ENCODE data around the gene WDFY2. TPM values are rescaled to one million over a fixed set of nuclear protein-coding genes. Genes with fewer than 3 reads are reported as not detected.

WDFY2 gene
- total and polyA plus RNA-seq, 2 of the 8 experiments (the other 6 are each of a cell fraction or from before 2014, with no cell fraction given): 13.9 to 29.0 TPM

DNA sequence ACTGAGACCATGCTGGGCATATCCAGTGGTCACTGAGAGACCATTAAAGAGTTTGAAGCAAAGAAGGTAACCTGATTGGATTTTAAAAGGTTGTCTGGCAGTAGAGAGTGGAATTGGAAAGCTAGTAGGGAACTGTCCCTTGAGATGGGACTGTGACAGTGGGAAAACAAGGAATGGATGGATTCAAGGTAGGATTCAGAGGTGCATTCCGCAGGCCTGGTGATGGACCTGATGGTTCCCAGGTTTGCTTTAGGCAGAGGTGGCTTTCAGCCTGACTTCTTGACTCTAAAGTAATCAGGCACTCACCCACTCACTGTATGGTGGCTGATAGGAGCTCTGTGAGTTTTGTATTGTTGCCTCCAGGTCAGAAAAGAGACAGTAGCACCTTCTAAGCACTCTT, 146.7 kb downstream of the WDFY2 start (continued):
- TF ChIP-seq, protein P1, sequence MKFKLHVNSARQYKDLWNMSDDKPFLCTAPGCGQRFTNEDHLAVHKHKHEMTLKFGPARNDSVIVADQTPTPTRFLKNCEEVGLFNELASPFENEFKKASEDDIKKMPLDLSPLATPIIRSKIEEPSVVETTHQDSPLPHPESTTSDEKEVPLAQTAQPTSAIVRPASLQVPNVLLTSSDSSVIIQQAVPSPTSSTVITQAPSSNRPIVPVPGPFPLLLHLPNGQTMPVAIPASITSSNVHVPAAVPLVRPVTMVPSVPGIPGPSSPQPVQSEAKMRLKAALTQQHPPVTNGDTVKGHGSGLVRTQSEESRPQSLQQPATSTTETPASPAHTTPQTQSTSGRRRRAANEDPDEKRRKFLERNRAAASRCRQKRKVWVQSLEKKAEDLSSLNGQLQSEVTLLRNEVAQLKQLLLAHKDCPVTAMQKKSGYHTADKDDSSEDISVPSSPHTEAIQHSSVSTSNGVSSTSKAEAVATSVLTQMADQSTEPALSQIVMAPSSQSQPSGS (IDR thresholded peaks at IDR 0.05; ENCODE audit: low read length): no peak
- no peak for TF ChIP-seq POLR2A (IDR thresholded peaks at IDR 0.05; ENCODE audit: control extremely low read depth in 1 of 2, low read depth in 2 of 2, low read length in 2 of 2)
- no peak for TF ChIP-seq BRCA1 (IDR thresholded peaks at IDR 0.05; ENCODE audit: low read depth, low read length)
- TF ChIP-seq TEAD4 (IDR thresholded peaks at IDR 0.05; ENCODE audit: low read depth, low read length): no peak

Measured in H1 (cell line).